Measurements from ENCODE around the gene KRABD2.

KRABD2 gene

DNA sequence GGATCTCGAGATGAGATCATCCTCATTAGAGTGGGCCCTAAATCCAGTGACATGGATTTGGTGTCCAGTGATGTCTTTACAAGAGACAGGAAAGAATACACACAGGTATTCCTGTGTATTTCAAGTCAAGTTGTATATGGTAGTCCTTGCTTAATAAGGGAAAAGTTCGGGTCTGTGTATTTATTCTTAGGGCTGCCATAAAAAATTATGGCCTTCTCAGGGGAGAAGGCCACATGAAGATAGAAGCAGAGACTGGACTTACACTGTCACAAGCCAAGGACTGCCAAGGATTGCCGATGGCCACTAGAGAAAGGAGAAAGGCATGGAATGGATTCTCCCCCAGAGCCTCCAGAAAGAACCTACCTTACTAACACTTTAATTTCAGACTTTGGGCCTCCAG lies 8.3 kb downstream of the KRABD2 start:
- intact Hi-C loops (cut with micrococcal nuclease; ENCODE audit: unreplicated experiment), result no loop called here
- DNase-seq (ENCODE audit: low read depth, low spot score) (no peak), ATAC-seq (no peak)
- no TSS peak for BruUV-seq (replicated peaks)
- CTCF ChIA-PET, result no interaction called here
- TF ChIP-seq REST (IDR thresholded peaks at IDR 0.05; ENCODE audit: insufficient read depth in 1 of 2, low read depth in 2 of 2, low read length in 1 of 2) (no peak), TCF7L2 (IDR thresholded peaks at IDR 0.05; ENCODE audit: low read depth, low read length) (no peak), SIN3A (IDR thresholded peaks at IDR 0.05; ENCODE audit: borderline replicate concordance, insufficient read depth, low read depth, low read length) (no peak)
- TF ChIP-seq, protein P1, sequence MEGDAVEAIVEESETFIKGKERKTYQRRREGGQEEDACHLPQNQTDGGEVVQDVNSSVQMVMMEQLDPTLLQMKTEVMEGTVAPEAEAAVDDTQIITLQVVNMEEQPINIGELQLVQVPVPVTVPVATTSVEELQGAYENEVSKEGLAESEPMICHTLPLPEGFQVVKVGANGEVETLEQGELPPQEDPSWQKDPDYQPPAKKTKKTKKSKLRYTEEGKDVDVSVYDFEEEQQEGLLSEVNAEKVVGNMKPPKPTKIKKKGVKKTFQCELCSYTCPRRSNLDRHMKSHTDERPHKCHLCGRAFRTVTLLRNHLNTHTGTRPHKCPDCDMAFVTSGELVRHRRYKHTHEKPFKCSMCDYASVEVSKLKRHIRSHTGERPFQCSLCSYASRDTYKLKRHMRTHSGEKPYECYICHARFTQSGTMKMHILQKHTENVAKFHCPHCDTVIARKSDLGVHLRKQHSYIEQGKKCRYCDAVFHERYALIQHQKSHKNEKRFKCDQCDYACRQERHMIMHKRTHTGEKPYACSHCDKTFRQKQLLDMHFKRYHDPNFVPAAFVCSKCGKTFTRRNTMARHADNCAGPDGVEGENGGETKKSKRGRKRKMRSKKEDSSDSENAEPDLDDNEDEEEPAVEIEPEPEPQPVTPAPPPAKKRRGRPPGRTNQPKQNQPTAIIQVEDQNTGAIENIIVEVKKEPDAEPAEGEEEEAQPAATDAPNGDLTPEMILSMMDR (IDR thresholded peaks at IDR 0.05), result no peak
- POLR2A ChIA-PET, result interaction anchor here (0.7 kb wide), 1 partner anchor 18 kb away, joined by 6 read pairs; no protein-coding TSS in a partner anchor
- no peak overlapping the region for H3K27ac ChIP-seq (ENCODE audit: low read length)
- no peak overlapping the region for H3K4me3 ChIP-seq (ENCODE audit: low read depth in 2 of 2, low read length in 2 of 2)
- H3K27me3 ChIP-seq (ENCODE audit: control insufficient read depth, insufficient read depth, low read length), result no peaks in the 10 kb centered on the region
- H3K9me3 ChIP-seq (ENCODE audit: control insufficient read depth, insufficient read depth, low read depth, low read length), result no peaks in the 10 kb centered on the region
- H3K36me3 ChIP-seq (ENCODE audit: control insufficient read depth, insufficient read depth, low read length), result no peaks in the 10 kb centered on the region; the same call in 1 of the 2 replicates
- H3K4me1 ChIP-seq (ENCODE audit: control insufficient read depth, insufficient read depth, low read length), result no peaks in the 10 kb centered on the region
- in situ Hi-C loops (cut with HindIII; ENCODE audit: low pct_unique_long_range_greater_than_20kb, low sequenced_read_pairs), result no loop called here

DNA sequence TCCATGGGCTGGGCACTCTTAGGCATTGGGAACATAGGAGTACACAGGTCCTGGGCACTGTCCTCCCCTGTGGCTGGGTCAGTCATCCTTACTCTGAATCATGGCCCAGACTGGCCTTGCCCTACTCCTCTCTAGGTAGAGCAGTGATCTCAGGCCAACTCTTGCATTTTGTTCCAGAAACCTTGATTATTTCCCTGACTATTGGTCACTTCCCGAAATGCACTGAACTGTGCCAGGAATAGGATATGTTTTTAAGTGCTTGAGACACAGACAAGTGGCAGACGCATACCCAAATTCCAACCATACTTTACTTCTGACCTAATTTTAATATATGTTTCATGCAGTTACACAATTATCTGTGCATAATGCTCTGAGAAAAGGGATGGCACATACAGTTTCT lies 10.3 kb downstream of the KRABD2 start:
- no peak for DNase-seq (ENCODE audit: low read depth, low spot score)
- no peak overlapping the region for H3K4me3 ChIP-seq (ENCODE audit: low read depth in 2 of 2, low read length in 2 of 2)
- BruUV-seq (replicated peaks), result no TSS peak
- TF ChIP-seq SIN3A (IDR thresholded peaks at IDR 0.05; ENCODE audit: borderline replicate concordance, insufficient read depth, low read depth, low read length), result no peak
- TF ChIP-seq, protein P1 (IDR thresholded peaks at IDR 0.05), result no peak
- TF ChIP-seq REST (IDR thresholded peaks at IDR 0.05; ENCODE audit: insufficient read depth in 1 of 2, low read depth in 2 of 2, low read length in 1 of 2), result no peak
- TF ChIP-seq POLR2AphosphoS5 (IDR thresholded peaks at IDR 0.05; ENCODE audit: low read depth, low read length), result no peak
- no peak for TF ChIP-seq TCF7L2 (IDR thresholded peaks at IDR 0.05; ENCODE audit: low read depth, low read length)
- H3K9me3 ChIP-seq (ENCODE audit: control insufficient read depth, insufficient read depth, low read depth, low read length), result no peaks in the 10 kb centered on the region
- intact Hi-C loops (cut with micrococcal nuclease; ENCODE audit: unreplicated experiment) (no loop called here), in situ Hi-C loops (cut with HindIII; ENCODE audit: low pct_unique_long_range_greater_than_20kb, low sequenced_read_pairs) (no loop called here)
- no peaks in the 10 kb centered on the region; the same call in 1 of the 2 replicates for H3K36me3 ChIP-seq (ENCODE audit: control insufficient read depth, insufficient read depth, low read length)
- ChIA-PET CTCF (no interaction called here), POLR2A (no interaction called here)
- no peaks in the 10 kb centered on the region for H3K27me3 ChIP-seq (ENCODE audit: control insufficient read depth, insufficient read depth, low read length)
- no peak for ATAC-seq
- H3K4me1 ChIP-seq (ENCODE audit: control insufficient read depth, insufficient read depth, low read length), result no peaks in the 10 kb centered on the region
- no peak overlapping the region for H3K27ac ChIP-seq (ENCODE audit: low read length)
